A549 treated with ZK216348 at 1 μM for 4 hours (cell line): ENCODE data around the gene TRIM5. TPM values are rescaled to one million over a fixed set of nuclear protein-coding genes. Genes with fewer than 3 reads are reported as not detected.

ENCODE experiments used
- total RNA-seq: library from RNA; stranded (reverse); fragments of 200-300 nt; extraction: Qiagen RNA extraction; gene quantifications from 5 replicates; pipeline ENCODE4 v1.2.3, GENCODE V29; 2022; ENCODE audit warnings: low read depth

TRIM5 gene, protein sequence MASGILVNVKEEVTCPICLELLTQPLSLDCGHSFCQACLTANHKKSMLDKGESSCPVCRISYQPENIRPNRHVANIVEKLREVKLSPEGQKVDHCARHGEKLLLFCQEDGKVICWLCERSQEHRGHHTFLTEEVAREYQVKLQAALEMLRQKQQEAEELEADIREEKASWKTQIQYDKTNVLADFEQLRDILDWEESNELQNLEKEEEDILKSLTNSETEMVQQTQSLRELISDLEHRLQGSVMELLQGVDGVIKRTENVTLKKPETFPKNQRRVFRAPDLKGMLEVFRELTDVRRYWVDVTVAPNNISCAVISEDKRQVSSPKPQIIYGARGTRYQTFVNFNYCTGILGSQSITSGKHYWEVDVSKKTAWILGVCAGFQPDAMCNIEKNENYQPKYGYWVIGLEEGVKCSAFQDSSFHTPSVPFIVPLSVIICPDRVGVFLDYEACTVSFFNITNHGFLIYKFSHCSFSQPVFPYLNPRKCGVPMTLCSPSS
- 9.9 to 13.5 TPM (median 10.7 TPM) in 5 replicates for total RNA-seq

GRCh38 chr11:5684646-5685362 lies at the start of gene TRIM5:
Gene TRIM5, minus strand, starts transcription at chr11:5685074. Its CDS starts 4,897 bp downstream, at chr11:5680177.

DNA sequence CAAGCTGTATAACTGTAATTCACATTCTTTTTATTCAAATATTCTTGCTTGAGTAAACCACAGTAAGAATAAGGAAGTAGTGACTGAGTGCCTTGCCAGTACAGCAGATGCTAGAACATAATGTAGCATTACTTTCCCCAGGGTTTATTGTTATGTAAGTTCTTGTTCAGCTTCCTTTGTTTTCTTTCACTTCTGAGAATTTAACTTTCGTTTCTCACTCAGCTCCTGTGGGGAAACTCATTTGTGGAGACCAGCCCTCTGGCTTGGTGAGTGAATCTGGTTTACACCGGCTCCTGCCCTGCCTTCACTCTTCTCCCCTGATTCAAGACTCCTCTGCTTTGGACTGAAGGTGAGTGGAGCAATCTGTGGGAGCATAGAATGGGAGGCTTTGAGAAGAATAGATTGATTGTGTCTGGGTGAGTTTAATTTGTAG lies 4.7 kb upstream of the TRIM5 start, which contains the start of gene TRIM22:
Gene TRIM22, plus strand, starts transcription at position 240 of the 433 bp plus-strand sequence. CDS start 6,443 bp downstream, outside the sequence.

DNA sequence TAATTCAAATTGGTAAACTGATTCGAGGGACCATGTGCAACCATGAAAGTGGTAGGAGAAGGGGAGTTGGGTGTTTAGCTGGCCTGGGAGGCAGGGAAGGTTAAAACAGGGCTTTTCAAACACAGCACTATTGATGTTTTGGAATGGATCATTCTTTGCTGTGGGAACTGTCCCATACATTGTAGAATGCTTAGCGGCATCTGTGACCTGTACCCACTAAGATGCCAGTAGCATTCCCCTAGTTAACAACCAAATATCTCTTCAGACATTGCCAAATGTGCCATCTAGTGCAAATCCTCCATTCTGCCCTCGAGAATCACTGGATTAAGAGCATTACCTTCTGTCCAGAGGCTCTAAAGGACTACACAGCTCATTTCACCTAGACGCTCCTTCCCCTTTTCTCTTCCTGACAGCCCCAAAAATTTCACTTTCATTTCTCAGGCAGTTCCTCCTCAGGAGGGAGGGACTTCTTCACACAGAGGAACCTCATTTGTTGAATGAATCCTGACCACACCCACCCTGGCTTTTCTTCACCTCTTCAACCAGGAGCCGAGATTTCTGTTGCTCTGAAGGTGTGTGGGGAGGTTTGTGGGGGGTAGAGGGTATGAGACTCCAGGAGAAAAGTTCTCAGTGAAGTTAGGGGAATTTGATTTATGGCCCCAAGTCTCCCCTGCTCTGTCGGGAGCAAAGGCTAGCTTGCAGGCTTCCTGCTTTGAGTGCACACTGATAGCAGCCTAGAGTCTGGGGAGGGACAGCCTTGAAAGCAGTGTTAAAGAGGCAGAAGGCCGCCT lies 60.2 kb downstream of the TRIM5 start, which contains the start of gene TRIM34:
Gene TRIM34, plus strand, starts transcription at position 513 of the 791 bp plus-strand sequence. CDS start 7,331 bp downstream, outside the sequence.

Other genes with a start within 250 kb of the TRIM5 start
- not detected in 5 replicates for gene OR51I1, start 243.6 kb downstream of the TRIM5 start, total RNA-seq
- not detected in 5 replicates for gene OR51I2, start 235.8 kb downstream of the TRIM5 start, total RNA-seq
- gene OR52D1, start 196.4 kb downstream of the TRIM5 start, total RNA-seq: not detected in 5 replicates
- not detected in 5 replicates for gene UBQLN3, start 175.1 kb downstream of the TRIM5 start, total RNA-seq
- 0.09 TPM in 1 of 5 replicates, not detected in the others for gene UBQLNL, start 168.4 kb downstream of the TRIM5 start, total RNA-seq
- not detected in 5 replicates for gene OR52H1, start 136.5 kb downstream of the TRIM5 start, total RNA-seq
- gene OR52B6, start 104.2 kb downstream of the TRIM5 start, total RNA-seq: not detected in 5 replicates
- 9.6 to 15.3 TPM (median 10.6 TPM) in 5 replicates for gene TRIM6, start 88.4 kb downstream of the TRIM5 start, total RNA-seq
- gene TRIM34, start 60.1 kb downstream of the TRIM5 start, total RNA-seq: 2.6 to 4.3 TPM (median 3.5 TPM) in 5 replicates
- 0.57 to 1.0 TPM (median 0.81 TPM) in 5 replicates for gene TRIM22, start 4.7 kb upstream of the TRIM5 start, total RNA-seq
- not detected in 5 replicates for gene OR56B1, start 51.4 kb upstream of the TRIM5 start, total RNA-seq
- not detected in 5 replicates for gene OR52N4, start 69.2 kb upstream of the TRIM5 start, total RNA-seq
- gene OR52N5, start 98.3 kb upstream of the TRIM5 start, total RNA-seq: not detected in 5 replicates
- not detected in 5 replicates for gene OR52N1, start 106.2 kb upstream of the TRIM5 start, total RNA-seq
- not detected in 5 replicates for gene OR52N2, start 123.8 kb upstream of the TRIM5 start, total RNA-seq
- not detected in 5 replicates for gene OR52E6, start 156.8 kb upstream of the TRIM5 start, total RNA-seq
- not detected in 5 replicates for gene OR52E8, start 172.6 kb upstream of the TRIM5 start, total RNA-seq
- gene OR52E4, start 195.6 kb upstream of the TRIM5 start, total RNA-seq: not detected in 5 replicates
- not detected in 5 replicates for gene OR52E5, start 208.1 kb upstream of the TRIM5 start, total RNA-seq